ENCODE data around the gene FOXO6. TPM values are rescaled to one million over a fixed set of nuclear protein-coding genes. Genes with fewer than 3 reads are reported as not detected.

The FOXO6 gene
- total and polyA plus RNA-seq, 9 of the 15 experiments (the other 6 are each of a cell fraction or from before 2014, with no cell fraction given), result 0.04 to 0.31 (median 0.12) TPM; not detected in 5

DNA sequence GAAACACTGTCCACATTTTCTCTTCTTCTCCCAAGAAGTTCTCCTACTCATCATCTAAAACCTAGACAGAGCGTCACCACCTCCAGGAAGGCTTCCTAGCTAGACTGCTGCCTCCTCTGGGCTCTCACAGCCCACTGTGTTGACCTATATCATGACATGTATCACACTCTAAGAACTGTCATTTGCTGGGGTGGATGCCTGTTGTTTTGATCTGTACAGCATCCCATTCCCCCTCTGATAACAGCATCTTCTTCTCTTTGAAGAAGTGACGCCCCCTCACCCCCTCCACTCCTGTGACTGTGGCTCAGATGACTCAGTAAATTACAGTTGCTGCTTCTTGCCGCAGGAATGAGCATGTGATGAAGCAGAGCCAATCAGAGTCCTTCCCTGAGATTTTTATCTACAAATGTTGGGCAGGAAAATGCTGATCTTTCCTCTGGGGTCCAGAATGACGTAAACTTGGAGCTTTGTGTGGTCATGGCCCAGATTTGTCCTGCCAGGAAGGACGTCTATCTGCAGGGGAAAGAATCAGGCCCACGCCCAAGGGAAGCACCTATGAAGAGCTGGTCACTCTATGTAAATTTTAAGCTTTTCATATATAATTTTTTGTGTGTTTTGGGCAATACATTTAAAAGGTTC lies 28.0 kb upstream of the FOXO6 start (continued):
- TF ChIP-seq, protein P1, sequence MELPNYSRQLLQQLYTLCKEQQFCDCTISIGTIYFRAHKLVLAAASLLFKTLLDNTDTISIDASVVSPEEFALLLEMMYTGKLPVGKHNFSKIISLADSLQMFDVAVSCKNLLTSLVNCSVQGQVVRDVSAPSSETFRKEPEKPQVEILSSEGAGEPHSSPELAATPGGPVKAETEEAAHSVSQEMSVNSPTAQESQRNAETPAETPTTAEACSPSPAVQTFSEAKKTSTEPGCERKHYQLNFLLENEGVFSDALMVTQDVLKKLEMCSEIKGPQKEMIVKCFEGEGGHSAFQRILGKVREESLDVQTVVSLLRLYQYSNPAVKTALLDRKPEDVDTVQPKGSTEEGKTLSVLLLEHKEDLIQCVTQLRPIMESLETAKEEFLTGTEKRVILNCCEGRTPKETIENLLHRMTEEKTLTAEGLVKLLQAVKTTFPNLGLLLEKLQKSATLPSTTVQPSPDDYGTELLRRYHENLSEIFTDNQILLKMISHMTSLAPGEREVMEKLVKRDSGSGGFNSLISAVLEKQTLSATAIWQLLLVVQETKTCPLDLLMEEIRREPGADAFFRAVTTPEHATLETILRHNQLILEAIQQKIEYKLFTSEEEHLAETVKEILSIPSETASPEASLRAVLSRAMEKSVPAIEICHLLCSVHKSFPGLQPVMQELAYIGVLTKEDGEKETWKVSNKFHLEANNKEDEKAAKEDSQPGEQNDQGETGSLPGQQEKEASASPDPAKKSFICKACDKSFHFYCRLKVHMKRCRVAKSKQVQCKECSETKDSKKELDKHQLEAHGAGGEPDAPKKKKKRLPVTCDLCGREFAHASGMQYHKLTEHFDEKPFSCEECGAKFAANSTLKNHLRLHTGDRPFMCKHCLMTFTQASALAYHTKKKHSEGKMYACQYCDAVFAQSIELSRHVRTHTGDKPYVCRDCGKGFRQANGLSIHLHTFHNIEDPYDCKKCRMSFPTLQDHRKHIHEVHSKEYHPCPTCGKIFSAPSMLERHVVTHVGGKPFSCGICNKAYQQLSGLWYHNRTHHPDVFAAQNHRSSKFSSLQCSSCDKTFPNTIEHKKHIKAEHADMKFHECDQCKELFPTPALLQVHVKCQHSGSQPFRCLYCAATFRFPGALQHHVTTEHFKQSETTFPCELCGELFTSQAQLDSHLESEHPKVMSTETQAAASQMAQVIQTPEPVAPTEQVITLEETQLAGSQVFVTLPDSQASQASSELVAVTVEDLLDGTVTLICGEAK (IDR thresholded peaks at IDR 0.05), result no peak
- TF ChIP-seq, protein P1 (CRISPR knock-in tag; IDR thresholded peaks at IDR 0.05), result no peak
- no peak for TF ChIP-seq CBX3 (IDR thresholded peaks at IDR 0.05; ENCODE audit: borderline replicate concordance in 1 of 2, low read length in 2 of 2)
- TF ChIP-seq PHF21A (IDR thresholded peaks at IDR 0.05; ENCODE audit: borderline replicate concordance, low read depth), result peak; percentile 38; the same call in 1 of the 2 replicates
- TF ChIP-seq PCBP1 (IDR thresholded peaks at IDR 0.05; ENCODE audit: low read depth, low read length, poor library complexity, severe bottlenecking), result no peak
- TF ChIP-seq ZZZ3 (IDR thresholded peaks at IDR 0.05), result no peak
- TF ChIP-seq HEY1 (CRISPR knock-in tag; IDR thresholded peaks at IDR 0.05; ENCODE audit: borderline replicate concordance), result no peak
- no peak for TF ChIP-seq POU5F1 (IDR thresholded peaks at IDR 0.05; ENCODE audit: borderline replicate concordance, low read depth, low read length, partially characterized antibody)
- TF ChIP-seq, protein P2, sequence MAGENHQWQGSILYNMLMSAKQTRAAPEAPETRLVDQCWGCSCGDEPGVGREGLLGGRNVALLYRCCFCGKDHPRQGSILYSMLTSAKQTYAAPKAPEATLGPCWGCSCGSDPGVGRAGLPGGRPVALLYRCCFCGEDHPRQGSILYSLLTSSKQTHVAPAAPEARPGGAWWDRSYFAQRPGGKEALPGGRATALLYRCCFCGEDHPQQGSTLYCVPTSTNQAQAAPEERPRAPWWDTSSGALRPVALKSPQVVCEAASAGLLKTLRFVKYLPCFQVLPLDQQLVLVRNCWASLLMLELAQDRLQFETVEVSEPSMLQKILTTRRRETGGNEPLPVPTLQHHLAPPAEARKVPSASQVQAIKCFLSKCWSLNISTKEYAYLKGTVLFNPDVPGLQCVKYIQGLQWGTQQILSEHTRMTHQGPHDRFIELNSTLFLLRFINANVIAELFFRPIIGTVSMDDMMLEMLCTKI (IDR thresholded peaks at IDR 0.05; ENCODE audit: partially characterized antibody), result no peak
- no peak for TF ChIP-seq ILF3 (IDR thresholded peaks at IDR 0.05; ENCODE audit: borderline replicate concordance)
- TF ChIP-seq XRCC5 (IDR thresholded peaks at IDR 0.05; ENCODE audit: low read depth, low read length), result no peak
- no peak for TF ChIP-seq ELF1 (tag; IDR thresholded peaks at IDR 0.05)
- TF ChIP-seq ZNF263 (CRISPR knock-in tag; IDR thresholded peaks at IDR 0.05; ENCODE audit: borderline replicate concordance), result no peak
- TF ChIP-seq, protein P3, sequence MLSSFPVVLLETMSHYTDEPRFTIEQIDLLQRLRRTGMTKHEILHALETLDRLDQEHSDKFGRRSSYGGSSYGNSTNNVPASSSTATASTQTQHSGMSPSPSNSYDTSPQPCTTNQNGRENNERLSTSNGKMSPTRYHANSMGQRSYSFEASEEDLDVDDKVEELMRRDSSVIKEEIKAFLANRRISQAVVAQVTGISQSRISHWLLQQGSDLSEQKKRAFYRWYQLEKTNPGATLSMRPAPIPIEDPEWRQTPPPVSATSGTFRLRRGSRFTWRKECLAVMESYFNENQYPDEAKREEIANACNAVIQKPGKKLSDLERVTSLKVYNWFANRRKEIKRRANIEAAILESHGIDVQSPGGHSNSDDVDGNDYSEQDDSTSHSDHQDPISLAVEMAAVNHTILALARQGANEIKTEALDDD (IDR thresholded peaks at IDR 0.05), result no peak
- TF ChIP-seq RBM17 (IDR thresholded peaks at IDR 0.05; ENCODE audit: borderline replicate concordance, low read depth, low read length), result no peak
- TF ChIP-seq ETS2 (tag; IDR thresholded peaks at IDR 0.05; ENCODE audit: borderline replicate concordance, poor library complexity, severe bottlenecking), result no peak
- TF ChIP-seq STAT5B (CRISPR knock-in tag; IDR thresholded peaks at IDR 0.05), result no peak

All from K562 (cell line).